ENCODE measurements around the gene DMRTA1.
"Not testable (repeated sequence)": the region's sequence is repeated elsewhere in the genome, so short reads cannot be mapped to it uniquely, and the experiment has no call there.

Gene DMRTA1

GRCh38 chr9:22457448-22457847 lies 10.8 kb downstream of the DMRTA1 start:
- no peak for DNase-seq

- no peak for DNase-seq
Observed at GRCh38 chr9:22463205-22463604, 16.6 kb downstream of the DMRTA1 start.

- peak in 1 of 5 donors; percentile 16 for DNase-seq
Observed at GRCh38 chr9:22469928-22470544, 23.4 kb downstream of the DMRTA1 start.

- DNase-seq: no peak
Observed at GRCh38 chr9:22481566-22481965, 34.9 kb downstream of the DMRTA1 start.

GRCh38 chr9:22483528-22484070 lies 37.0 kb downstream of the DMRTA1 start:
- DNase-seq: no peak

GRCh38 chr9:22496197-22496596 lies 49.6 kb downstream of the DMRTA1 start:
- not testable (repeated sequence) for DNase-seq
